Right forelimb (tissue), 1 donor: ENCODE measurements around the gene SCAMP4.

ENCODE experiments used
- DNase-seq: peaks from one replicate; pipeline ENCODE4 v3.0.0-alpha.2; 2018

The SCAMP4 gene

GRCh38 chr19:1917146-1917545 lies 11.9 kb downstream of the SCAMP4 start:
- DNase-seq, result no peak

GRCh38 chr19:1917926-1918325 lies 12.7 kb downstream of the SCAMP4 start:
- DNase-seq, result no peak

DNA sequence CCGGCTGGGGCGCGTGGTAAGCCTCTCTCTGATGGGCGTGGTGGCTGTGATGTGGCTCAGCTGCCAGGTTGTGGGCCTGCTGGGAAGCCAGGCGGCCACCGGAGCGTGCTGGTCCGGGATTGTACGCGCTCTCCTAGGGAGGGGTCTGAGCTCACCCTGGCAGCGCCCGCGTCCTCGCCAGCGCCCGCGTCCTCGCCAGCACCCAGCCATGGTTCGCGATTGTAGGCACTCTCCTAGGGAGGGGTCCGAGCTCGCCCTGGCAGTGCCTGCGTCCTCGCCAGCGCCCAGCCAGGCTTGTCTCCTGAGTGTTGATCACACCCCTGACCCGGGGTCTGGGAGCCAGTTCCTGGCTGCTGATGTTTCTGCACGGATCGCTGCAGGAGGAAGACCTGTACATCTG lies 13.8 kb downstream of the SCAMP4 start:
- DNase-seq, result no peak

- no peak for DNase-seq
Measured at GRCh38 chr19:1920644-1921043, 15.4 kb downstream of the SCAMP4 start.

DNA sequence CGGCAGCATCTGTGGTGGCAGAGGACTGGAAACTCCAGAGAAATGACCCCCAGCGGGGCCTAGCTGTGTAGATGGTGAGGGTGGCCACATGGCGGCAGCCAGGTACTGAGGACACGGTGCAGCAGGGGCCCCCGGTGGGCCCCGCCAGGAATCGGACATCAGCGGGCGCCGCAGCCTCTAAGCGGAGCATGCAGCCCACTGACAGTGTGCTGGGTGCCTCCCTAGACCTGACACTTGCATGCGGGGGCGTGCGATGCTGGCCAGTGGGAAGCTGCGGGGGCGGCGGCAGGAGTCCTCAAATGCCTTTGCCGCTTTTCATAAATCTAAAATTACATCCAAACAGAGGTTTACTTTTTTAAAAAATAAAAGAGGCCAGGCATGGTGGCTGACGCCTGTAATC lies 16.1 kb downstream of the SCAMP4 start:
- no peak for DNase-seq

DNA sequence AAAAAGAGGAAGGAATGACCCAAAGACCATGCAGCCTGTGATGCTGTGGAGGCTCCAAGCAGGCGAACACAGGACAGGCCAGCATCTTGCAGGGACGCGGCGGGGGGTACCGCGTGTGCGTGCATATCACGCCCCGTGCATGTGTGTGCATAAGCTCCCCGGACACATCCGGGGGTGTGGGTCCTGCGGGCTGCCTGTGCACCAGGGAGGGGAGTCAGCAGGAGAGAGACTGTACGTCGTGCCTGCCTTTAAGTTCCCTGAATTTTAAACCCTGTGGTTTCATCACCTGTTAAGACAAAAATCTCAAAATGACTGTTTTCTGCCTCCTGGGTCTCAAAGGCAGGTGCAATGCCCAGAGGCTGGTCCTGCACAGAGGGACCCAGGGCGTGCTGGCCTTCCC lies 16.6 kb downstream of the SCAMP4 start:
- DNase-seq, result no peak

GRCh38 chr19:1922803-1923202 lies 17.6 kb downstream of the SCAMP4 start:
- DNase-seq, result no peak

DNA sequence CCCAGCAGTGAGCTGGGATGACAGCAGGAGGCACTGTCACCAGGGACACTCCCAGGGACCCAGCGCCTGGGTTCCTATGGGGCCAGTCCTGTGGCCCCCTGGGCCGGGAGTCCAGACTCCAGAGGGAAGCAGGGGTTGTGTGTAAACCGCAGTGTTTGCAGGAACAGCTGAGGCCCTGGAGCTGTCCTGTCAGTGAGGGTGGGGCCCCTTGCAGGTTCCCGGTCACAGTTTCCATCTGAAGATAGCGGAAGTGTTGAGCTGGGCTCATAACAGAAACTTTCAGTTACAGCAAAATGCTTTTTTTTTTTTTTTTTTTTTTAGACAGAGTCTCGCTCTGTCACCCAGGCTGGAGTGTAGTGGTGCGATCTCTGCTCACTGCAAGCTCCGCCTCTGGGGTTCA lies 18.1 kb downstream of the SCAMP4 start:
- DNase-seq, result no peak

DNA sequence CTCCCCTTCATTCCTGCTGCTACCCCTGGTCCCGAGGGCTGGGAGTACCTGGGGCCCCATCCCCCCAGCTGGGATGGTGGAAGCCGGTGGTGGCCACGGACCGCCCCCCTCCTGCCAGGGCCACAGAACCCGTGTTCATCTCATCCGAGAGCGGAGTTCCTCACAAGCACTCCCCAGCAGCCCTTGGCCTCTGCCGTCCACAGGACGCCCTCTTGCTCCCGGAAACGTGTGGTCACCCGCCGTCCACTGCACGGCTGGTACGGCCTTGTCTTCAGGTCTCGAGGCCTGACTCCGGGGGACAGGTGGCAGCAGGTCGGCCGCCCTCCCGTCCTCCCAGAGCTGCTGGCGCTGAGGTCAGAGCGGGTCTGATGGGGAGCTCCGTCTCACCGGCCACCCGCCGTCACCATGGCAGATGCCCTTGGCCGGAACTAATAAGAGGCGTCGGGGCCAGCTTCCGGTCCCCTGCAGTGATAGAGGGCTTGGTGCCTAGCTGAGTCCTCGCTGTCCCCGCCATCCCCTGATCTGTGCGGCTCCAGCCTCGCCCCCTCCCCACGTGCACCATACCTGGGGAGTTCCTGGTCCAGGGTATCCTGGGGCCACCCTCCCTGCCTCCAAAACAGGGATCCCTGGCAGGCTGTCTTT lies 19.2 kb downstream of the SCAMP4 start:
- no peak for DNase-seq

- no peak for DNase-seq
Measured at GRCh38 chr19:1925544-1925943, 20.3 kb downstream of the SCAMP4 start.

GRCh38 chr19:1929021-1929742 lies 24.0 kb downstream of the SCAMP4 start:
- peak; percentile 84 for DNase-seq

- no peak for DNase-seq
Measured at GRCh38 chr19:1931445-1931844, 26.2 kb downstream of the SCAMP4 start.

DNA sequence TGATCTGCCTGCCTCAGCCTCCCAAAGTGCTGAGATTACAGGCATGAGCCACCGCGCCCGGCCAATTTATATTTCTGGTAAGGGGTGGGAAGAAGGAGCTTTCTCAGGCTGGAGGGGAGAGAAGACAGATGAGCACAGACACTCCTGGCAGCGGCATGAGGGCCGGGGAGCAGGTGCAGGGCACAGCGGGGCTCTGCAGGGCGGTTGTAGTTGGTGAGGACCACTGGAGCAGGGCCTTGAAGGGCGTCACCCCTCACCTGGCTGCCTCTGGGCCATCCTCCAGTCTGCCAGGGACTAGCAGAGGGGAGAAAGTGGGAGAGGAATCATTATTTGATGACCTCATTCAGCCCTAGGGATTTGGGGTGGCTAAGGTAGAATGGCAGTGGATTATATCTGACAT lies 27.2 kb downstream of the SCAMP4 start:
- no peak for DNase-seq

DNA sequence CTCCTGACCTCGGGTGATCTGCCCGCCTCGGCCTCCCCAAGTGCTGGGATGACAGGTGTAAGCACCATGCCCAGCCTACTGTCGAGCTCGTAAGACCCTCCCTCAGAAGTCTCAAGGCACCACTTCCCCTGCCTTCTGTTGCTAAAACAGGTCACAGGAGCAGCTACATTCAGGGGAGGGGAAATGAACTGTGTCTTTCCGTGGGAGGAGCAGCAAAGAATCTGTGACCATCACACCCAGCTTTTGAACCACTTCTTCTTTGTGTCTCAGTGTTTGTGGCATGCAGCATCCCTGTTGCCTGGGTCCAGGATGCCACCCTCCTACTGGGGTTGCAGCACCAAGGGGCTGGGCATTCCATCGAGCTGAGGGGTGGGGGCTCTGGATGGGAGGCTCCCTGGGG lies 28.0 kb downstream of the SCAMP4 start:
- DNase-seq, result no peak

DNA sequence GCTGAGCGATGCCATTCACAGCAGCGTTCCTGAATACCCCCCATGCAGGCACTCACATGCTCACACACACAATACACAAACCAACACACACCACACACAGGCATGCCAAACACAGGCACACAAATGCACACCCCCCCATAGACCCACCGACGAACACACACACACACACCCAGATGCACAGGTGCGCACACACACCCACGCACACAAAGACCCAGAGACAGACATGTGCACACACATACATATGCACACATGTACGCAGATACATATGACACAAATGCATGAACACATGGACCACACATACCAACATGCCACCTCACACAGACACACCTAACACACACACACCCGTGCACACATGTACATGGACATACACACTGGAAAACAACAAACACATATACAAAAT lies 28.7 kb downstream of the SCAMP4 start:
- DNase-seq, result no peak

- DNase-seq, result peak; percentile 54
Measured at GRCh38 chr19:1935484-1936208, 30.4 kb downstream of the SCAMP4 start.

DNA sequence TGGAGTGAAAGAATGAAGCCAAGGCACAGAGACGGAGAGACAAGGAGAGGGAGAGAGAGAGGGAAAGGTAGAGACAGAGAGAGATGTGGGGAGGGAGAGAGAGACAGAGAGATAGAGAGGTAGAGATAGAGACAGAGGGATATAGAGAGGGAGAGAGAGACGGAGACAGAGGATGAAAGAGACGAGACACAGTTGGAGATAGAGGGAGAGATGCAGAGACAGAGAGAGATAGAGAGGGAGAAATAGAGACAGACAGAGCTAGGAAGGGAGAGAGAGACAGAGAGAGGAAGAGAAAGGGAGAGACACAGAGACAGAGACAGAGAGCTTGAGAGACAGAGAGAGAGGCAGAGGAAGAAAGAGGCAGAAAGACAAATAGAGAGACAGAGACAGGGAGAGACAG lies 31.2 kb downstream of the SCAMP4 start:
- no peak for DNase-seq

DNA sequence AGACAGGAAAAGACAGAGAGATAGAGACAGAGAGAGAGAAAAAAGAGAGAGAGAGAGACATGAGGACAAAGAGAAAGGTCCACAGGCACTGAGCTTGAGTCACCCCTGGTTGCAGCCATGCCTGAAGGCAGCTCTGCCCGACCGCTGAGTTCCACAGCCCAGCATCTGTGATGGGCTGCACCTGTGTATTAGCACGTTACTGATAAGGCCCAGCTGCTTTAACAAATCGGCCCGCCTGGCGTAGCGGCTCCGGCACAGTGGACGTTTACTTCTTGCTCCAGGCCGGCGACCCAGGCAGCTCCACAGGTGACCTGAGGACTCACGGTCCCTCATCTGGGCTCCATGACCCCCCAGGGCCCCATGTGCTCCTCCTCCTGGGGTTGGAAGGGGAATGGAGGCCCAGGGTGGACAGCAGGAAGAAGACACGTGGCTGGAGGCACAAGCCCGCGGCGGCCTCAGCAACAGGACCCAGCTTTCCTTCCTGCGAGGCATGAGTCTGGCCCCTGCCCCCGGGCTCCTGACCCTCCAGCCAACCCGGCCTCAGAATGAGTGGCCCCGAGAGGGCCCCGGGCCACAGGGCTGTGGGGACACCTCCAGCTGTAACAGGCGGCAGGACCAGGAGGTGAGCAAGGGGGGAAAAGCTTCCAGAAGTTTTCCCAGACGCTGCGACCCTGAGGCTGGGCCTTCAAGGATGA lies 31.9 kb downstream of the SCAMP4 start:
- DNase-seq, result no peak

- no peak for DNase-seq
Measured at GRCh38 chr19:1938071-1938470, 32.9 kb downstream of the SCAMP4 start.

DNA sequence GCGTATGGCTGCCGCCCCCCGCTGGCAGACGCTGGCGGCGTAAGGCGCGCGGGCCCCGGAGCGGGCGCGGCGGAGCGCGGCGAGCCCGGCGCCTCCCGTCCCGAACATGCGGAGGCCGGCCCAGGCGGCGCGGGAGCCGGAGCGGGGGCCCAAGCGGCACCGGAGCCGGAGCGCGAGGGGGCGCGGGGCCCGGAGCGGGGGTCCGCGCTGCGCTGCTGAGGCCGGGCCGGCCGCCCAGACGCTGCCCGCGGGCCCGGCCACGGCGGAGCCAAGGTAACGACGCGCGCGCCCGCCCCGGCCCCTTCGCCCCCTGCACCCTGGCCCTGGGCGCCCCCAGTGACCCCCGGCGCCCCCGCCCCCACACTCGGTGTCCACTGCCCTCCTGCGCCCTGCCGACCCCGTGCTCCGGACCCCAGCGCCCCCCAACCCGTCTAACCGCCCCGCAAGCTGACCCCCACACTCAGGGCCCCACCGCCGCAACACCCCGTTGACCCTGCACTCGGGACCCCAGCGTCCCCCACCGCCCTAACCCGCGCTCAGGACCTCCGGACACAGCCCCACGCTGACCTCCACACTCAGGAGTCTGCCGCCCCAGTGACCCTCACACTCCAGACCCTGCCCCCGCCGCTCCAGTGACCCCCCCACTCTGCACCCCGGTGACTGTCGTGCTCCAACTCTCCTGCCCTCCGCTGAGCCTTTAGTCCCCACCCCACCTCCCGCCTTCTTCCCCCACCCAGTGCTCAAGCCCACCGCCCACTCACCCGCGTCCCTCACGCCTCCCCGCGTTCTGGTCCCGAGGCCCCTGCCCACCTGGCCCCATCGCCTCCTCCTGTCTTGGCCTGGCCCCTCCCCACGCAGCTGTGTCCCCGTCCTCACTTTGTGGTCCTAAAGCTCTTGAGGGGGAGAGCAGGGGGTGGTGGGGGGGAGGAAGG lies 36.2 kb downstream of the SCAMP4 start, which contains the start of gene CSNK1G2:
CSNK1G2 (plus strand) TSS at position 27 of the 932 bp plus-strand sequence. CDS start 28,601 bp downstream, outside the sequence.
- no peak for DNase-seq

DNA sequence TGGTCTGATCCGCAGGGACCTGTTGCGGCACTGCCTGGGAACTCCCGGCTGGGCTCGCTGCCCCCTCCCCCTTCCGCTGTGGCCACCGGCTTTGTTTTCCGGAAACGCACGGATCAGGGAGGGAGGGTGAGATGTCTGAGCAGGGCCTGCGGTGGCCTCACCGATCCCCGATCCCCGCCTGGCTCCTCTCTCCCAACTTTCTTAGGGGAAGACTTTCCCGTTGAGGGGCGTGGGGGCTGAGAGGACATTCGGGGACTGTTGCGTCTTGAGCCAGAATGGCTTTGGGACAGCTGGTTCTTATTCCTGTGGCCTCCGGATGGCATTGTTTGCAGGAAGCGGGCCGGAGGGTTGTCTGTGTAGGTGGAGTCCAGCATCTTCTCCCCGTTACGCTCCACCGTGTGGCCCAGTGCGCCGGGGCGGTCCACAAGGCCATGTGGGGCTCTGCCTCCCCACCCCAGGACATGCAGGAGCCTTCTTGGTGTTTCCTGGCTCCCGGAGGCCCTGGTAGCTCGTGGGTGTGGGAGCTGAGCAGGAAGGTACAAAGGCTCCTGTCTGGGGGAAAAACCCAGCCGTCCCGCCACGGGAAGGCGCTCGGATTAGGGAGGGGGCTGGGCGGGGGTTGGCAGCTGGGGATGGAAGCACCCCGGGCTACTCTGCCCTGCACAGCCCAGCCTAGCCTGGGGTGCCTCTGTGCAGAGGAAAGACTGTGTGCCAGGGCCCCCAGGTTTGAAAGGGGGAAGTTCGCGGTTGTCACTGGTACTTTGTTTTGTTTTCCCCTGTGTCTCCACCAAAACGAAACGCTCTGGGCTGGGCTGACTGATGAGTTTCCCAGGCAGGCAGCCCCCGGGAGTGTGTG lies 37.1 kb downstream of the SCAMP4 start:
- DNase-seq, result peak; percentile 78
